Rectal smooth muscle tissue (tissue), 1 donor: ENCODE measurements around the gene SUCNR1.
A peak's percentile ranks its signal among the peaks of the same experiment; 100 is the strongest.
"Not testable (repeated sequence)": the region's sequence is repeated elsewhere in the genome, so short reads cannot be mapped to it uniquely, and the experiment has no call there.

ENCODE experiments used
- H3K27ac ChIP-seq: one replicate; pipeline ENCODE4 v1.7.0; 2013; ENCODE audit warnings: low read depth, low read length, inconsistent platforms
- H3K27me3 ChIP-seq: one replicate; pipeline ENCODE4 v1.7.0; 2013; ENCODE audit warnings: low read length; ENCODE audit not compliant: control insufficient read depth, insufficient read depth
- H3K36me3 ChIP-seq: one replicate; pipeline ENCODE4 v1.7.0; 2013; ENCODE audit warnings: low read length; ENCODE audit not compliant: control insufficient read depth, insufficient read depth
- H3K4me1 ChIP-seq: one replicate; pipeline ENCODE4 v1.7.0; 2013; ENCODE audit warnings: low read length; ENCODE audit not compliant: control insufficient read depth, insufficient read depth
- H3K4me3 ChIP-seq: one replicate; pipeline ENCODE4 v1.7.0; 2013; ENCODE audit warnings: low read length
- H3K9ac ChIP-seq: one replicate; pipeline ENCODE4 v1.7.0; 2013; ENCODE audit warnings: low read length

Gene SUCNR1

GRCh38 chr3:151898121-151898520 is 24.7 kb downstream of the SUCNR1 start:
- H3K4me1 ChIP-seq = peaks cover 26% of the 10 kb centered on the region
- H3K4me3 ChIP-seq, H3K9ac ChIP-seq, H3K36me3 ChIP-seq, H3K27ac ChIP-seq, H3K27me3 ChIP-seq: not testable (repeated sequence)

- not testable (repeated sequence) for H3K27ac ChIP-seq, H3K4me3 ChIP-seq, H3K36me3 ChIP-seq, H3K9ac ChIP-seq, H3K27me3 ChIP-seq
- peaks cover 32% of the 10 kb centered on the region for H3K4me1 ChIP-seq
Observed at GRCh38 chr3:151898564-151899261, 25.3 kb downstream of the SUCNR1 start.

- no peak overlapping the region for H3K27ac ChIP-seq
- H3K27me3 ChIP-seq = no peaks in the 10 kb centered on the region
- H3K4me3 ChIP-seq = no peak overlapping the region
- H3K9ac ChIP-seq = no peak overlapping the region
- peaks cover 34% of the 10 kb centered on the region for H3K4me1 ChIP-seq
- no peaks in the 10 kb centered on the region for H3K36me3 ChIP-seq
Observed at GRCh38 chr3:151899996-151900395, 26.6 kb downstream of the SUCNR1 start.

GRCh38 chr3:151900460-151900859 is 27.0 kb downstream of the SUCNR1 start:
- no peak overlapping the region for H3K27ac ChIP-seq
- peaks cover 34% of the 10 kb centered on the region for H3K4me1 ChIP-seq
- no peaks in the 10 kb centered on the region for H3K36me3 ChIP-seq
- H3K9ac ChIP-seq = no peak overlapping the region
- H3K4me3 ChIP-seq = no peak overlapping the region
- no peaks in the 10 kb centered on the region for H3K27me3 ChIP-seq

DNA sequence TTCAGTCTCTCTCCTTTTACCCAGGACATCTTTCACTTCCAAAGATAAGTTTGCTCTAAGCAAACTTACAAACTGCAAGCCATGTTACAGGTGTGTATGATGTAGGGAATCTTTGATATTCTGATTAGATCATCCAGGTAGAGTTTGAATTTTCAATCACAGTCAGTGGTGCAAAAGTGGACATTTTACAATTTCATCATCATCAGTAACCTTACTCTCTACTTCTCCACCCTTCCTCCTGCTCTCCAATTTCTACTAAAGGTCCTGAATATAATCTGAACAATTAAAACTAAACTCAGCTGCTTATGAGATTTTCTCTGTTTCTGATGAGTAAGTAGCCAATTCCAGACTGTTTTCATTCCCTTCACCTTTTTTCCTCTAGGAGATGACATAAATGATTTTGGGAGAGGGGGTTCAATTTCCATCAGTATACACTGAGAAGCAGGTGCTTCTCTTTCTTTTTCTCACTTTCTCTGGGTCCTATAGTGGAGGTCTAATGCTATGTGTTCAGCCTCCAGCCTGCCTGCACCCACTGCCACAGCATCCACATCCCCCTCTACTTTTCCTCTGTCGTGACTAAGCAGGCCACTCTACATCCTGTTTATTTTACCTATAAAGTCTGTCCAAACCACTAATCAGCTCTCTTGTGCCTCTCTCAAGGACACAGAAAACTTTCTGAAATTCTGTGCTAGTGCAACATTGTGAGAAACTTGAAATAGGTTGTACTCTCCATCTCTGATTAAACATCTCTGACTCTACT is 27.6 kb downstream of the SUCNR1 start:
- Histone ChIP-seq H3K9ac (no peak overlapping the region), H3K27me3 (no peaks in the 10 kb centered on the region), H3K27ac (peak overlapping the region; percentile 79), H3K4me1 (peaks cover 32% of the 10 kb centered on the region), H3K4me3 (no peak overlapping the region), H3K36me3 (no peaks in the 10 kb centered on the region)

- H3K4me3 ChIP-seq = no peak overlapping the region
- peaks cover 32% of the 10 kb centered on the region for H3K4me1 ChIP-seq
- no peaks in the 10 kb centered on the region for H3K27me3 ChIP-seq
- H3K36me3 ChIP-seq = no peaks in the 10 kb centered on the region
- H3K9ac ChIP-seq = no peak overlapping the region
- peak overlapping the region; percentile 79 for H3K27ac ChIP-seq
Observed at GRCh38 chr3:151901644-151902285, 28.3 kb downstream of the SUCNR1 start.

GRCh38 chr3:151903501-151903991 is 30.1 kb downstream of the SUCNR1 start:
- Histone ChIP-seq H3K27me3 (no peaks in the 10 kb centered on the region), H3K9ac (no peak overlapping the region), H3K36me3 (no peaks in the 10 kb centered on the region), H3K4me3 (no peak overlapping the region), H3K4me1 (peaks cover 32% of the 10 kb centered on the region), H3K27ac (peak overlapping the region; percentile 79)

GRCh38 chr3:151905647-151906046 is 32.2 kb downstream of the SUCNR1 start:
- H3K4me1 ChIP-seq = peaks cover 32% of the 10 kb centered on the region
- no peak overlapping the region for H3K4me3 ChIP-seq
- H3K9ac ChIP-seq = no peak overlapping the region
- H3K36me3 ChIP-seq = no peaks in the 10 kb centered on the region
- no peak overlapping the region for H3K27ac ChIP-seq
- no peaks in the 10 kb centered on the region for H3K27me3 ChIP-seq

- H3K4me3 ChIP-seq = no peak overlapping the region
- no peak overlapping the region for H3K9ac ChIP-seq
- H3K4me1 ChIP-seq = peaks cover 21% of the 10 kb centered on the region
- H3K36me3 ChIP-seq = no peaks in the 10 kb centered on the region
- no peak overlapping the region for H3K27ac ChIP-seq
- H3K27me3 ChIP-seq = no peaks in the 10 kb centered on the region
Observed at GRCh38 chr3:151906751-151907150, 33.3 kb downstream of the SUCNR1 start.

- Histone ChIP-seq H3K36me3 (no peaks in the 10 kb centered on the region), H3K9ac (no peak overlapping the region), H3K4me3 (no peak overlapping the region), H3K27me3 (no peaks in the 10 kb centered on the region), H3K27ac (no peak overlapping the region), H3K4me1 (peaks cover 5% of the 10 kb centered on the region)
Observed at GRCh38 chr3:151908399-151908798, 35.0 kb downstream of the SUCNR1 start.

DNA sequence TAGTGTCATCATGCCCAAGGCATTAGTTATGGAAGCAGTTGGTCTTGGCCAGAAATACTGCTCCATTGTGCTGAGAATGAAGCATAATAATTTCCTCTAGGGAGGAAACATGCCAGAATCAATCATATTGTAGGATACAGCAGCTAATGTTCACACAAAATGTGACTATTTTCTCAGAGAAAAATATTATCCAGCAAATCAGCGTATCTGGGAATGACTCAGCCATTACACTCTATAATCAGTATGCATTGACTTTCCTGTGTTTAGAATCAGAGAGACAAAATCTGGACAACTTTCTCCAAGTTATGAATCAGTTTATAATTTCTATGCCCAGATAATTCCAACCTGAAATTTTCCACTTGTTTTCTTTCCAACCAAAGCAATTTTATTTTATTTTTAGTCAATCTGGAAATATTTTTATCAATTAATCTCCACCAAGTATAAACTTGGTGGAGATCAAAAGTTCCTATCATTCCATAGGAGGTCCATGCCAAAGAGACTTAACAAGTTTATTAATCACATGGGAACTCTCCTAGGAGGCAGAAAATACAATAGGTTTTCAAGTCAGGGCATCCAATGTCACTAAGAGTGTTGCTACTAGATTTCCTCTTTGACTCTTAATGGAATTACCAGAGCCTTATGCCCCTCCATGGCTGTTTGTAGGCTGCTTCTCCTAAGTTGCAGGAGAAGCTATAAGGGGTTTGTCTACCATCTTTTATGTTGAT is 36.4 kb downstream of the SUCNR1 start:
- H3K27ac ChIP-seq = no peak overlapping the region

DNA sequence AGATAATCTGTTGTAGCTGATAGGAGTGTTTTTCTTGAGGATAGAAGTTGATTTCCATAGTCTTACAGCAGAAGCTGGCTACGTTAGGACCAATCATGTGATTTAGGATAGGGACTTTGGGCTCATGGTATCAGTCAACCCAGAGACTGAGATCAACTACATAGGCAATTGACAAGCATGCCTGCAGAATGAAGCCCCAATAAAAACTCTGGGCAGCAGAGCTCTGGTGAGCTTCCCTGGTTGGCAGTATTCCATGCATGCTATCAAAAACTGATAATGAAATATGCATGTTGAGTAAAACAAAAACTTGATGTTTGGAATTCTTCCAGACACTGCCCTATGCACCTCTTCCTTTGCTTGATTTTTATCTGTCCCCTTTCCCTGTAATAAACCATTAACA is 38.0 kb downstream of the SUCNR1 start:
- Histone ChIP-seq H3K27me3 (no peaks in the 10 kb centered on the region), H3K4me3 (no peak overlapping the region), H3K27ac (no peak overlapping the region), H3K9ac (no peak overlapping the region), H3K4me1 (no peaks in the 10 kb centered on the region), H3K36me3 (no peaks in the 10 kb centered on the region)

More for the DNA sequence above, 36.4 kb downstream of the SUCNR1 start:
- no peak overlapping the region for H3K9ac ChIP-seq
- H3K27me3 ChIP-seq = no peaks in the 10 kb centered on the region
- no peaks in the 10 kb centered on the region for H3K36me3 ChIP-seq
- H3K4me3 ChIP-seq = no peak overlapping the region
- no peaks in the 10 kb centered on the region for H3K4me1 ChIP-seq
